Measurements from ENCODE around the gene ZG16. TPM values are rescaled to one million over a fixed set of nuclear protein-coding genes. Genes with fewer than 3 reads are reported as not detected.

Gene ZG16
- total and polyA plus RNA-seq, 9 of the 15 experiments (the other 6 are each of a cell fraction or from before 2014, with no cell fraction given) = 0.04 TPM; not detected in 8

DNA sequence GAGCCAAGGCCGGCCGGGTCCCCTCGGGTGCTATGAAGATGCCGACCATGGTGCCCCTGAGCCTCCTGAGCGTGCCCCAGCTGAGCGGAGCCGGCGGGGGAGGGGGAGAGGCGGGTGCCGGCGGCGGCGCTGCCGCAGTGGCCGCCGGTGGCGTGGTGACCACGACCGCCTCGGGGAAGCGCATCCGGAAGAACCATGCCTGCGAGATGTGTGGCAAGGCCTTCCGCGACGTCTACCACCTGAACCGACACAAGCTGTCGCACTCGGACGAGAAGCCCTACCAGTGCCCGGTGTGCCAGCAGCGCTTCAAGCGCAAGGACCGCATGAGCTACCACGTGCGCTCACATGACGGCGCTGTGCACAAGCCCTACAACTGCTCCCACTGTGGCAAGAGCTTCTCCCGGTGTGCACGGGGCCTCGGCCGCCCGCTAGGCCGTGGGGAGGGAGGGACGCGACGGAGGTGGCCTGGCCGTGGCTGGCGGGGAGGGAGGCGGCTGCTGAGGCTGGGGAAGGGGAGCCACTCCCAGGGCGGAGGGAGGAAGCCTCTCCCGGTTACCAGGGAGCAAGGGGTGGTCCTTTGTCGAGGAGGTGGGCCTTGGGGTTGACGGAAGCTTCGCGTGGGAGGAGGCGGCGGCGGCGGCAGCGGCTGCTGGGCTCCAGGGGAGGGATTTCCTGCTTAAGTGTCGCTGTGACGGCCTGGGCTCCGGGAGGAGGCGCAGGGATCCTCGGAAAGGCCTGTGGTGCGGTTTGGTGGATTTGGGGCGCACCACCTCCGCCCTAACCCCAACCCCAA is 29.6 kb downstream of the ZG16 start (continued):
- TF ChIP-seq, protein P1, sequence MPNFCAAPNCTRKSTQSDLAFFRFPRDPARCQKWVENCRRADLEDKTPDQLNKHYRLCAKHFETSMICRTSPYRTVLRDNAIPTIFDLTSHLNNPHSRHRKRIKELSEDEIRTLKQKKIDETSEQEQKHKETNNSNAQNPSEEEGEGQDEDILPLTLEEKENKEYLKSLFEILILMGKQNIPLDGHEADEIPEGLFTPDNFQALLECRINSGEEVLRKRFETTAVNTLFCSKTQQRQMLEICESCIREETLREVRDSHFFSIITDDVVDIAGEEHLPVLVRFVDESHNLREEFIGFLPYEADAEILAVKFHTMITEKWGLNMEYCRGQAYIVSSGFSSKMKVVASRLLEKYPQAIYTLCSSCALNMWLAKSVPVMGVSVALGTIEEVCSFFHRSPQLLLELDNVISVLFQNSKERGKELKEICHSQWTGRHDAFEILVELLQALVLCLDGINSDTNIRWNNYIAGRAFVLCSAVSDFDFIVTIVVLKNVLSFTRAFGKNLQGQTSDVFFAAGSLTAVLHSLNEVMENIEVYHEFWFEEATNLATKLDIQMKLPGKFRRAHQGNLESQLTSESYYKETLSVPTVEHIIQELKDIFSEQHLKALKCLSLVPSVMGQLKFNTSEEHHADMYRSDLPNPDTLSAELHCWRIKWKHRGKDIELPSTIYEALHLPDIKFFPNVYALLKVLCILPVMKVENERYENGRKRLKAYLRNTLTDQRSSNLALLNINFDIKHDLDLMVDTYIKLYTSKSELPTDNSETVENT (CRISPR knock-in tag; IDR thresholded peaks at IDR 0.05) = 0 out of 2 replicates have a peak, but pooled peaks have one; percentile 45
- no peak for TF ChIP-seq MAFF (IDR thresholded peaks at IDR 0.05; ENCODE audit: low read length)
- TF ChIP-seq, protein P2, sequence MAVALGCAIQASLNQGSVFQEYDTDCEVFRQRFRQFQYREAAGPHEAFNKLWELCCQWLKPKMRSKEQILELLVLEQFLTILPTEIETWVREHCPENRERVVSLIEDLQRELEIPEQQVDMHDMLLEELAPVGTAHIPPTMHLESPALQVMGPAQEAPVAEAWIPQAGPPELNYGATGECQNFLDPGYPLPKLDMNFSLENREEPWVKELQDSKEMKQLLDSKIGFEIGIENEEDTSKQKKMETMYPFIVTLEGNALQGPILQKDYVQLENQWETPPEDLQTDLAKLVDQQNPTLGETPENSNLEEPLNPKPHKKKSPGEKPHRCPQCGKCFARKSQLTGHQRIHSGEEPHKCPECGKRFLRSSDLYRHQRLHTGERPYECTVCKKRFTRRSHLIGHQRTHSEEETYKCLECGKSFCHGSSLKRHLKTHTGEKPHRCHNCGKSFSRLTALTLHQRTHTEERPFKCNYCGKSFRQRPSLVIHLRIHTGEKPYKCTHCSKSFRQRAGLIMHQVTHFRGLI (CRISPR knock-in tag; IDR thresholded peaks at IDR 0.05) = no peak
- TF ChIP-seq, protein P3, sequence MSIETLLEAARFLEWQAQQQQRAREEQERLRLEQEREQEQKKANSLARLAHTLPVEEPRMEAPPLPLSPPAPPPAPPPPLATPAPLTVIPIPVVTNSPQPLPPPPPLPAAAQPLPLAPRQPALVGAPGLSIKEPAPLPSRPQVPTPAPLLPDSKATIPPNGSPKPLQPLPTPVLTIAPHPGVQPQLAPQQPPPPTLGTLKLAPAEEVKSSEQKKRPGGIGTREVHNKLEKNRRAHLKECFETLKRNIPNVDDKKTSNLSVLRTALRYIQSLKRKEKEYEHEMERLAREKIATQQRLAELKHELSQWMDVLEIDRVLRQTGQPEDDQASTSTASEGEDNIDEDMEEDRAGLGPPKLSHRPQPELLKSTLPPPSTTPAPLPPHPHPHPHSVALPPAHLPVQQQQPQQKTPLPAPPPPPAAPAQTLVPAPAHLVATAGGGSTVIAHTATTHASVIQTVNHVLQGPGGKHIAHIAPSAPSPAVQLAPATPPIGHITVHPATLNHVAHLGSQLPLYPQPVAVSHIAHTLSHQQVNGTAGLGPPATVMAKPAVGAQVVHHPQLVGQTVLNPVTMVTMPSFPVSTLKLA (conservative IDR thresholded peaks at IDR 0.05) = peak; percentile 96 to 97
- TF ChIP-seq, protein P4, sequence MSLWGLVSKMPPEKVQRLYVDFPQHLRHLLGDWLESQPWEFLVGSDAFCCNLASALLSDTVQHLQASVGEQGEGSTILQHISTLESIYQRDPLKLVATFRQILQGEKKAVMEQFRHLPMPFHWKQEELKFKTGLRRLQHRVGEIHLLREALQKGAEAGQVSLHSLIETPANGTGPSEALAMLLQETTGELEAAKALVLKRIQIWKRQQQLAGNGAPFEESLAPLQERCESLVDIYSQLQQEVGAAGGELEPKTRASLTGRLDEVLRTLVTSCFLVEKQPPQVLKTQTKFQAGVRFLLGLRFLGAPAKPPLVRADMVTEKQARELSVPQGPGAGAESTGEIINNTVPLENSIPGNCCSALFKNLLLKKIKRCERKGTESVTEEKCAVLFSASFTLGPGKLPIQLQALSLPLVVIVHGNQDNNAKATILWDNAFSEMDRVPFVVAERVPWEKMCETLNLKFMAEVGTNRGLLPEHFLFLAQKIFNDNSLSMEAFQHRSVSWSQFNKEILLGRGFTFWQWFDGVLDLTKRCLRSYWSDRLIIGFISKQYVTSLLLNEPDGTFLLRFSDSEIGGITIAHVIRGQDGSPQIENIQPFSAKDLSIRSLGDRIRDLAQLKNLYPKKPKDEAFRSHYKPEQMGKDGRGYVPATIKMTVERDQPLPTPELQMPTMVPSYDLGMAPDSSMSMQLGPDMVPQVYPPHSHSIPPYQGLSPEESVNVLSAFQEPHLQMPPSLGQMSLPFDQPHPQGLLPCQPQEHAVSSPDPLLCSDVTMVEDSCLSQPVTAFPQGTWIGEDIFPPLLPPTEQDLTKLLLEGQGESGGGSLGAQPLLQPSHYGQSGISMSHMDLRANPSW (CRISPR knock-in tag; IDR thresholded peaks at IDR 0.05) = peak; percentile 81; the same call in 1 of the 2 replicates
- no peak for TF ChIP-seq DMBX1 (CRISPR knock-in tag; IDR thresholded peaks at IDR 0.05; ENCODE audit: borderline replicate concordance)
- TF ChIP-seq, protein P5, sequence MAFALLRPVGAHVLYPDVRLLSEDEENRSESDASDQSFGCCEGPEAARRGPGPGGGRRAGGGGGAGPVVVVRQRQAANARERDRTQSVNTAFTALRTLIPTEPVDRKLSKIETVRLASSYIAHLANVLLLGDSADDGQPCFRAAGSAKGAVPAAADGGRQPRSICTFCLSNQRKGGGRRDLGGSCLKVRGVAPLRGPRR (CRISPR knock-in tag; IDR thresholded peaks at IDR 0.05) = no peak
- peak; percentile 48; the same call in 1 of the 2 replicates for TF ChIP-seq POLR2AphosphoS5 (IDR thresholded peaks at IDR 0.05; ENCODE audit: control insufficient read depth, insufficient read depth, low read depth, low read length)
- peak in 1 of 2 experiments; percentile 36; a peak in 3 of 4 replicates for TF ChIP-seq FOXK2 (conservative IDR thresholded peaks at IDR 0.05 in 1 of 2, IDR thresholded peaks at IDR 0.05 in 1 of 2; ENCODE audit: low read depth in 2 of 2)
- TF ChIP-seq, protein P6, sequence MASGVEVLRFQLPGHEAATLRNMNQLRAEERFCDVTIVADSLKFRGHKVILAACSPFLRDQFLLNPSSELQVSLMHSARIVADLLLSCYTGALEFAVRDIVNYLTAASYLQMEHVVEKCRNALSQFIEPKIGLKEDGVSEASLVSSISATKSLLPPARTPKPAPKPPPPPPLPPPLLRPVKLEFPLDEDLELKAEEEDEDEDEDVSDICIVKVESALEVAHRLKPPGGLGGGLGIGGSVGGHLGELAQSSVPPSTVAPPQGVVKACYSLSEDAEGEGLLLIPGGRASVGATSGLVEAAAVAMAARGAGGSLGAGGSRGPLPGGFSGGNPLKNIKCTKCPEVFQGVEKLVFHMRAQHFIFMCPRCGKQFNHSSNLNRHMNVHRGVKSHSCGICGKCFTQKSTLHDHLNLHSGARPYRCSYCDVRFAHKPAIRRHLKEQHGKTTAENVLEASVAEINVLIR (CRISPR knock-in tag; IDR thresholded peaks at IDR 0.05) = 0 out of 2 replicates have a peak, but pooled peaks have one; percentile 6
- peak; percentile 98 for TF ChIP-seq L3MBTL2 (IDR thresholded peaks at IDR 0.05)
- no peak for TF ChIP-seq ZNF146 (CRISPR knock-in tag; IDR thresholded peaks at IDR 0.05; ENCODE audit: unreplicated experiment)
- no peak for TF ChIP-seq NFYB (IDR thresholded peaks at IDR 0.05; ENCODE audit: extremely low read depth, insufficient read length)
- TF ChIP-seq BRF1 (IDR thresholded peaks at IDR 0.05; ENCODE audit: borderline replicate concordance, extremely low read depth, insufficient read length) = no peak
- TF ChIP-seq HLTF (IDR thresholded peaks at IDR 0.05) = no peak
- TF ChIP-seq NCOA1 (IDR thresholded peaks at IDR 0.05; ENCODE audit: low read depth) = no peak
